ENCODE results near the gene MORN4.

The MORN4 gene

GRCh38 chr10:97590082-97590747 is 43.1 kb downstream of the MORN4 start:
- H3K4me3 ChIP-seq (ENCODE audit: low read depth, low read length) = no peak overlapping the region
- in situ Hi-C loops (cut with HindIII; ENCODE audit: low sequenced_read_pairs) = no loop called here
- no peak for TF ChIP-seq CTCF (IDR thresholded peaks at IDR 0.05; ENCODE audit: low read depth, low read length)
- DNase-seq (ENCODE audit: low read depth, low spot score) = no peak

GRCh38 chr10:97589479-97589878 is 43.8 kb downstream of the MORN4 start, which contains the start of gene C10orf62:
C10orf62 (plus strand) TSS chr10:97589721; CDS start chr10:97589898, 177 bp downstream.
- no peak for DNase-seq (ENCODE audit: low read depth, low spot score)
- in situ Hi-C loops (cut with HindIII; ENCODE audit: low sequenced_read_pairs) = no loop called here
- no peak for TF ChIP-seq CTCF (IDR thresholded peaks at IDR 0.05; ENCODE audit: low read depth, low read length)
- H3K4me3 ChIP-seq (ENCODE audit: low read depth, low read length) = no peak within 1 kb of the TSS

- in situ Hi-C loops (cut with HindIII; ENCODE audit: low sequenced_read_pairs) = no loop called here
- no peak for DNase-seq (ENCODE audit: low read depth, low spot score)
- H3K4me3 ChIP-seq (ENCODE audit: low read depth, low read length) = no peak overlapping the region
- no peak for TF ChIP-seq CTCF (IDR thresholded peaks at IDR 0.05; ENCODE audit: low read depth, low read length)
Observed at GRCh38 chr10:97587183-97587582, 46.1 kb downstream of the MORN4 start.

- TF ChIP-seq CTCF (IDR thresholded peaks at IDR 0.05; ENCODE audit: low read depth, low read length) = no peak
- no peak overlapping the region for H3K4me3 ChIP-seq (ENCODE audit: low read depth, low read length)
- in situ Hi-C loops (cut with HindIII; ENCODE audit: low sequenced_read_pairs) = no loop called here
- DNase-seq (ENCODE audit: low read depth, low spot score) = no peak
Observed at GRCh38 chr10:97585439-97585811, 47.9 kb downstream of the MORN4 start.

- in situ Hi-C loops (cut with HindIII; ENCODE audit: low sequenced_read_pairs) = no loop called here
- TF ChIP-seq CTCF (IDR thresholded peaks at IDR 0.05; ENCODE audit: low read depth, low read length) = no peak
- no peak for DNase-seq (ENCODE audit: low read depth, low spot score)
- H3K4me3 ChIP-seq (ENCODE audit: low read depth, low read length) = no peak overlapping the region
Observed at GRCh38 chr10:97584798-97585438, 48.4 kb downstream of the MORN4 start.

- no peak within 1 kb of the TSS for H3K4me3 ChIP-seq (ENCODE audit: low read depth, low read length)
- no peak for TF ChIP-seq CTCF (IDR thresholded peaks at IDR 0.05; ENCODE audit: low read depth, low read length)
- in situ Hi-C loops (cut with HindIII; ENCODE audit: low sequenced_read_pairs) = no loop called here
- peak; percentile 73 for DNase-seq (ENCODE audit: low read depth, low spot score)
Observed at GRCh38 chr10:97584060-97584797, 49.1 kb downstream of the MORN4 start, which contains the start of gene HOGA1. HOGA1 (plus strand) TSS chr10:97584389; CDS start chr10:97584704, 315 bp downstream.
